ENCODE results near the gene KRT72.

- TF ChIP-seq EZH2 (IDR thresholded peaks at IDR 0.05; ENCODE audit: insufficient read depth, poor library complexity, severe bottlenecking) (no peak), EZH2phosphoT487 (IDR thresholded peaks at IDR 0.05; ENCODE audit: insufficient read depth, low read depth) (no peak)
Measured at GRCh38 chr12:52537101-52537500, 64.2 kb downstream of the KRT72 start.
